ENCODE results near the gene HEPACAM.

Gene HEPACAM

DNA sequence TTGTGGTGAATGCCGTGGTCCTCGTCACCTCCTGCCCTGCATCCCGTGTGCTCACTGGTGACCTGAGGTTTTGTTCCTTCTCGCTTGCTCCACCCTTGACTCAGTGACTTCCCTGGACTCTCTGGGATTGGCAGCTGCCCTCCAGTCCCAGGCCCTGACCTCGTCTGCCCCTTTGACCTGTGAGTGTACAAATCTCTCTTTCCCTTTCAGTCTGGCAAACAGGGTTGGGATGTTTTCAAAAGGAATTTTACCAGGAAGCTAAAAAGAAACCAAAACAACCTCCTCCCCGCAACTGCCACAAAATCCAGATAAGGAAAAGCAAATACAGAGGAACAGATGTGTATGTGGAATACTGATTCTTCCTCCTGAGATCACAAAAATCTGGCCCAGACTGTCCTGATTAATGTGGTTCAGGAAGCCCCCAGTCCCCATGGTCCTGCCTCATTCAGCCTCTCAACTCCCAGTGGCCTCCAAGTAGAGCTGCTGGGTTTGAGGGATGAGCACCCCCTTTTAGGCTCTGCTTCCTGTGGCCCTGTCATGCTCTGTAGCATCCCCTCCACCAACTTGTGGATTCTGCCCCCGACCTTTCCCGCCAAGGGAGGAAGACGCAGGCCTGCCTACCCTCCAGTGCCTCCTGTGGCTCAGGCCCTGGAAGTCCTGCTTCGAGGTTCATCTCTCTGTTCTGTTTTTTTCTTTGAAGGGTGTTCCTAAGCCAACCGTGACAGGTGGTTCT, 53.3 kb downstream of the HEPACAM start:
- DNase-seq = no peak

DNA sequence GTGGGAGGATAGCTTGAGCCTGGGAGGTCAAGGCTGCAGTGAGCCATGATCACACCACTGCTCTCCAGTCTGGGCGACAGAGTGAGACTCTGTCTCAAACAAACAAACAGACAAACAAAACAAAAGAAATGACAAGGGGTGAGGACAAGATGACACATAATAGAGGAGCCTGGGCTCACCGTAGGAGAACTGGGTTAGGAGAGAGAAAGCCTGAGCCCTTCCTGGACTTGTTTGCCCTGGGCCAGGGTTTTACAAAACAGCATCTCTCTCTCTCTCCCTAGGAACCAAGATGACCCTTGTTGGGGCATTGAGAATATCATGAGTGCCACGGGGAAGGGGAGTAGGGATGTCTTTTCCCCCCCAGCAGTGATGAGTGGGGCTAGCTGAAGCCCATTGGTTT, 54.9 kb downstream of the HEPACAM start:
- DNase-seq = no peak

DNA sequence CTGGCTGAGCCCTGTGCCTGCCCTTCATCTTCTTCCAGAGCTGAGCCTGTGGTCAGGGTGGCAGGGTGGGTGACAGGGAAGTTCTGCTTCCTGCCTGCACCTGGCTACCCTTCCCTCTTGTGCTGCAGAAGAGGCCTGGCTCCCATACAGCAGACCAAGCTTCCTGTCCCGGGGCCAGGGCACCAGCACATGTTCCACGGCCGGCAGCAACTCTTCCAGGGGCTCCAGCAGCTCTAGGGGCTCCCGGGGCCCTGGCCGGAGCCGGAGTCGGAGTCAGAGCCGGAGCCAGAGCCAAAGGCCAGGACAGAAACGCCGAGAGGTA, 55.6 kb downstream of the HEPACAM start:
- DNase-seq = no peak

DNA sequence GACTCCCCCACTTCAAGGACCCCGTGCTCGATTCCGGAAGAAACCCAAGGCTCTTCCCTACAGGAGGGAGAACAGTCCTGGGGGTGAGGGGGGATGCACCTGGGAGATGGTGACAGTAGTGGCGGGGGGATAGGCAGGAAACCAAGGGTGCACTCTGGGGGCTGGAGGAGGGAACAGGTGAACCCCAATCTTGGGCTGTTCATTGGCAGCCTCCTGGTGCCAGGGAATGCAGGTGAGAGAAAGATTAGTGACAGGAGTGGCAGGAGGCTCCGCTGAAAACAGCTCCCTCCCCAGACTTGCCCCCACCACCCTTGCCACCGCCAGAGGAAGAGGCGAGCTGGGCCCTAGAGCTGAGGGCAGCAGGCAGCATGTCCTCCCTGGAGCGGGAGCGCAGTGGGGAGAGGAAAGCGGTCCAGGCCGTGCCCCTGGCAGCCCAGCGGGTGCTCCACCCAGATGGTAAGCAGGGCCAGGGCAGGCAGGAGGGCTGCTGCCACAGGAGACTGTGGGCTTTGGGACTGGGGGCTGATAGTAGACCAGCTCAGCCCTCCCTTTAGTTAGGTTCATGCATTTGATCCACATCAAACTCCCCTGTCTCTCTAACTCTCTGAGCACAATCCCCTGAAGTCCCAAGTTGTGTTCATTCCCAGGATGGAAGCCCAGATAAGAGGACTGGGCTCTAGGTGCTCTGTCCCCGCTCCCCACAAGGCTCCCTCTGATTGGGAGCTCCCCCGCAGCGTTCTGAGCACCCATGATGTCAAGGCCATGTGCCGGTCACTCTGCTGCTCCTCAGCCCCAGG, 56.2 kb downstream of the HEPACAM start:
- DNase-seq = no peak

DNA sequence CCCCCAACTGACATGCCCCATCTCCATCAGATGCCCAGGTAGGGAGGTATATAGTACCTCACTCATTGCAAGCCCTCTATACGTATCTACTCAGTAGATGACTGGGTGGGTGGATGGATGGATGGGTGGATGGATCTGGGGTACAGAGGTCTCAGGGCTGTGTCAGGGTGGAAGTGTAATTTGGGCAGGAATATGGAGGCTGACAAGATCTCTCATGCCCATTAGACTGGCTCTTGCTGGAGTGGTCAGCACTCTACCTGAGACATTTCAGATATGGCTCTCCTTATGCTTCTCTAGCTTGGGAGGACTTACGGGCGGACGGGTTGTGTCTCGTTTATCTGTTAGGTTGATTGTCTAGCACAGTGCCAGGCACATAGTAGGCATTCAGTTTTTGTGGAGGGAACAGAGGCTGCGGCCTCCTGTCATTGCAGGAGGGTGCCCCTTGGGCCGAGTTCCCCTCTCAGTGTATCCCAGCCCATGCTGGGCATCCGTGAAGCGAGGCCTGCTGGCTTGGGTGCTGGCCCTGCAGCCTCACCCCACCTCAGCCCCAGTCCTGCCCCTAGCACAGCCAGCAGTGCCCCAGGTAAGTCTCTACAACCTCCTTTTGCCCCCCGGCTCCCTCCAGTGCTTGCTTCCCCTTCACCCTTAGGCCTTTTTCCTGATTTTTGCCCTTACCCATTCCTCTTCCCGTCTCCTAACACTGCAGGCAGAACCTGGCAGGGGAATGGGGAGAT, 56.9 kb downstream of the HEPACAM start:
- no peak for DNase-seq

DNA sequence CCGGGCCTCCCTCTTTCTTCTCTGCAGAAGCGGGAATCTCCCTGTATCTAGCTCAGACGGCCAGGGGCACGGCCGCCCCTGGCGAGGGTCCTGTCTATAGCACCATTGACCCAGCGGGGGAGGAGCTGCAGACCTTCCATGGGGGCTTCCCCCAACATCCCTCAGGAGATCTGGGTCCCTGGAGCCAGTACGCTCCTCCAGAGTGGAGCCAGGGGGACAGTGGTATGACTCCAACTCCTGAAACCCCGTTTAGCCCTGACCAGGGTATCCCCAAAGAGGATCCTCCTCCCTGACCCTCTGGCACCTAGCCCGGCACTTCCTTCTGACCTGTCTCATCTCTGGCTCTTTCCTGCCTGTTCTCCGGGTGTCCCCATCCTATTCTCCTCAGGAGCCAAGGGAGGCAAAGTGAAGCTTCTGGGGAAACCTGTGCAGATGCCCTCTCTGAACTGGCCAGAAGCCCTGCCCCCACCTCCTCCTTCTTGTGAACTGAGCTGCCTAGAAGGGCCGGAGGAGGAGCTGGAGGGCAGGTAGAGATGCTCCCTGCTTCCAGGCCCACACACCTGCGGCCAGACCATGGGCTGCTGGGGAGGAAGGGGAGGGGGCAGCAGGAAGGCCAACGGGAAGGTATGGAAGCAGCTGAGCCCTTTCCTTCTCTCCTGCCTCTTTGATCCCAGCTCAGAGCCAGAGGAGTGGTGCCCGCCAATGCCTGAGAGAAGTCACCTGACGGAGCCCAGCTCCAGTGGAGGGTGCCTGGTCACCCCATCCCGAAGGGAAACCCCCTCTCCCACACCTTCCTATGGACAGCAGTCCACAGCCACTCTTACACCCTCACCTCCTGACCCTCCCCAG, 57.7 kb downstream of the HEPACAM start:
- no peak for DNase-seq

DNA sequence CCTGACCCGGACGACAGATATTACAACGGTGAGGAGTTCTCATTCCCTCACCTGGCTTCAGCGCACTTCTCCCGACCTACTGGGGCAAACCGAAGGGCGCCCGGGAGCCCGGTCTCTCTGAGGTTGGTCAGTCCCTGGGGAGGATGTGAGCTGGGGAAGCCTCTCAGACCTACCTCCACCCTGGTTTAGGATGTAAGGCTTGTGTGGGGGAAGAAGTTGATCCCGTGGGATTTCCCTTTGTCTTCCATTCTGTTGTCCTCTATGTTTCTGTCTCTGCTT, 58.3 kb downstream of the HEPACAM start:
- no peak for DNase-seq

DNA sequence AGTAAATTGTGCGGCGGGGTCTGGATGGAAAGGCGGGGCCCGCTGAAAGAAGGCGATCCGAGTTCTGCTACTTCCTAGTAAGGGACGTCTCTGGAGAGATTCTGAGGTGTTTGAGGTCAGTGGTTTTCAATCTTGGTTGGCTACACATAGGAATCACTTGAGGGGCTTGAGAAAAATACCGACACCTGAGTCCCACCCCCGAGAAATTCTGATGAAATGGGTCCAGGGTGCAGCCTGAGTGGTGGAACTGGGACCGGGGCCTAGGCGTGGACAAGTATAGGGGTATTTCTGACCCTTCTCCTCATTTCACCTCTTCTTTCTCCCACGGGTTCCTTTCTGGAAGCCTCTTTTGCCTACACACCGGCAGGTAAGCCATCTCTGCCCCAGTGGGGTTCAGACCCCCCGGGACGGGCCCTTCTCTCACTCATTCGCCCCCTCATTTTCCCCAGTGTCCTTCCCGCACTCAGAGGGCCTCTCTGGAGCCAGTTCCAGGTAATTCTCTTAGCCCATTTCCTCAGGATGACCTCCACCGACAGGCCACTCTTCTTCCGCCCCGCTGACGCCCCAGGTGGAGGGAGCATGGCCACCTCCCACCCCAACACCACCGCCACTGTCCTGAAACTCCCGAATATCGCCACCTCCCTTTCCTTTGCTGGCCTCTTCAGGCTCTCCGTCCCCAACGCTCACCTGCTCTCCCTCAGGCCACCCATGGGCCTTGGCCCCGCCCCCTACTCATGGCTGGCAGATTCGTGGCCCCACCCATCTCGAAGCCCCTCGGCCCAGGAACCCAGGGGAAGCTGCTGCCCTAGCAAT, 58.8 kb downstream of the HEPACAM start:
- no peak for DNase-seq

DNA sequence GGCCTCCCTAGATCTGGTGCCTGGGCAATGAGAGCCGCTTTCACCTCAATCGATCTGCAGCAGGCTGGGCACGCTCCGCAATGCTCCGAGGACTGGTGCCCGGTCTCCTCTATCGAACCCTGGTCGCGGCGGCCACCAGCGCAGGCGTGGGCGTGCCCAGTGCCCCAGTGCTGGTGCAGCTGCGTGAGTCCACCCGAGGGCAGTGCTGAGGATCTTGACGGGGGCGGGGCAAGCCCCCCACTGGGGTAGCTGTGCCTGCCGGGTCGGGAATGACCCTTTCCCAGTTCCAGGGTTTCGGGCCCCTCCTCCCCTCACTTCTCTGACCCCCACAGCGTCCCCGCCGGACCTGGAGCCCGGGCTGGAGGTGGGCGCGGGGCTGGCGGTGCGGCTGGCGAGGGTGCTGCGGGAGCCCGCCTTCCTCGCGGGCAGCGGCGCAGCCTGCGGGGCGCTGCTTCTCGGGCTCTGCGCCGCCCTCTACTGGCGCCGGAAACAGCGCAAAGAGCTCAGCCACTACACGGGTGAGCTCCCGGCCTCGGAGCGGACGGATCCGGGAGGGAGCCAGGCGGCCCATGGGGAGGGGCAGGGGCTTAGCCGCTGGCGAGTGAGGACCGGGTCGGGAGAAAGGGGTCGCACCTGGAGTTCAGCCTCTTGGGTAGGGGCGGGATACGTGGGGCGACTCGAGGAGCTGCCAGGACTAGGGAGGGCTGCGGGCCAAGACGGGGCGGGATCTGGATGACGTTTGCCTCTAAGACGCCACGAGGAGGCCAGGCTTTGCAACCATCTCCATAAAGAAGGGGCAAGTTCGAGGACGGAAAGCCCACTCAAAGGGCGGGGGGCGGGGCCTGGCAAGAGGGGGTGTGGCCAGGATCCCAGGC, 59.7 kb downstream of the HEPACAM start:
- DNase-seq = peak; percentile 95

DNA sequence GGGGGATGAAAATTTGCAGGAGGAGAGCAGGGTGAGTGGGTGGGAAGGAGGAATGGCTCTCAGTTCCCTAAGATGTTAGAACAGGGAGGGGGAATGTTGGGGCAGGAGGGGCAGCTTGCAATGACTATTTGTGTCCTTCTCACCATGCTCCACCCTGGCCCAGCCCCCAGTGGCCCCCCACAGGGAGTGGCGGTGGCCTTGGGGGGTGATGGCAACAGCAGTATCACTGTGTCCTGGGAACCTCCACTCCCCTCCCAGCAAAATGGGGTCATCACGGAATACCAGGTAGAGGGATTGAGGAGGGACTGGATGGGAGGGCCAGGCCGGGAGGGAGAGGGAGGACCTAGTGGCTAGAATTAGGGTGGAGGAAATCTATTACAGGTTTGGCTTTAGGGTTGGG, 60.4 kb downstream of the HEPACAM start:
- no peak for DNase-seq

DNA sequence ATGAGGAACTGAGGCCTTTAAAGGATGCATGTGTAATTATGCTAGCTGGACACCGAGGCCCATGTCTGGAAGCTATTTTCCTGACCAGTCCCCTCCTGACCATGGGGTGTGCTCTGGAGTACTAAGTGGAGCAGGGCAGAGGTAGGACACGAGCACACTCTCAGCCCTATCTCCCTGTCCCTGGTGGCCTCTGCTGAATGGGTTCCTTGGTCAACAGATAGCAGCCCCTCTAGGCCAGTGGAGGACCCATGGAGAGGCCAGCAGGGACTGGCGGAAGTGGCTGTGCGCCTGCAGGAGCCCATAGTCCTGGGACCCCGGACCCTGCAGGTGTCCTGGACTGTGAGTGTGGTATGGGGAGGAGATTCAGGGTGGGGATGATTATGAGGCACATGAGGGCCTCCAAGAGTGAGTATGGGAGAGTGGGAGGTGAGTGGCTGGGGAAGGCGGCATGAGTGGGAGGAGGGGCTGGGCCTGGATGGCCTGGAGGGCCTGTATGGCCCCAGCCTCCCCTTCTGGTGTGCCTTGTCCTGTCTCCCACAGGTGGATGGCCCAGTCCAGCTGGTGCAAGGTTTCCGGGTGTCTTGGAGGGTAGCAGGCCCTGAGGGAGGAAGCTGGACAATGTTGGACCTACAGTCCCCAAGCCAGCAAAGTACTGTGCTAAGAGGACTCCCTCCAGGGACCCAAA, 61.1 kb downstream of the HEPACAM start:
- DNase-seq = no peak

DNA sequence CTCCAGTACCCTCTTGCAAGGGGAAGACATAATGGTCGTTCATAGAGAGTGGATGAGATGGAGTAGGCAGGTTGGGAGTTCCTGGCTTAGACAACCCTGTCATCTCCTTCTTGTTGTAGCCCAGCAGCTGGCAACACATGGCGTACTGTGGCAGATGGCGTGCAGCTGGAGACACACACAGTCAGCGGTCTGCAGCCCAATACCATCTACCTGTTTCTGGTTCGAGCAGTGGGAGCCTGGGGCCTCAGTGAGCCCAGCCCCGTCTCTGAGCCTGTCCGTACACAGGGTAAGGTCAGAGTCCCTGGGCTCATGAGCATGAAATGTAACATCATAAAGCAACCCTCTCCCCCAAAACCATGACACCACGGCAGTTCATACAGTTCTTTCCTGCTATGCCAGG, 61.9 kb downstream of the HEPACAM start:
- DNase-seq = no peak

DNA sequence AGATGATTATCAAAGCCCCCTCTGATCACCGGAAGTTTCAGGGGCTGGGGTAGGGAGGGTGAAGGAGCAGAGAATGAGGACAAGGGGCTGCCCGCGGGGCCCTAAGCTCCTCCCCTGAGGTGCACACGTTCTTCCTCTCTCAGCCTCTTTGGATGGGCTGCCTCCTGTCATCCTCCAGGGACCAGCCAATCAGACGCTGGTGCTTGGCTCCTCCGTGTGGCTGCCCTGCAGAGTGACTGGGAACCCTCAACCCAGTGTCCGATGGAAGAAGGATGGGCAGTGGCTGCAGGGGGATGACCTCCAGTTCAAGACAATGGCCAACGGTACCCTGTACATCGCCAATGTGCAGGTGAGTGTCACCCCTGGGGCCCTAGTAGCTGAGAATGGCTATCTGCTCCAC, 63.1 kb downstream of the HEPACAM start:
- no peak for DNase-seq

DNA sequence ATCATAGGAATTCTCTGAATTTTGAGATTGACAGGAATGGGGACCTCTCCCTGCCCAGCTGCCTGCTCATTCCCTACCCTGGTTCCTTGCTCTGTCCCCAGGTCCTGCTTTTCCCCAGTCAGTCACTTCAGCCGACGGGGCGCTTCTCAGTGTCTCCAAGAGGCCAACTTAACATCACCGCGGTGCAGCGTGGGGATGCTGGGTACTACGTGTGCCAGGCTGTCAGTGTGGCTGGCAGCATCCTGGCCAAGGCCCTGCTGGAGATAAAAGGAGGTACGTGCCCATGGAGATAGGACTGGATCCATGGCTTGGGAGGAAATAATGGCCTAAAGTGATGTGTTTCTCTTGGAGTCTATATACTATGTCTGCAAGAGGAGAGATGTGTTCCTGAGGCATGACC, 63.6 kb downstream of the HEPACAM start:
- no peak for DNase-seq

DNA sequence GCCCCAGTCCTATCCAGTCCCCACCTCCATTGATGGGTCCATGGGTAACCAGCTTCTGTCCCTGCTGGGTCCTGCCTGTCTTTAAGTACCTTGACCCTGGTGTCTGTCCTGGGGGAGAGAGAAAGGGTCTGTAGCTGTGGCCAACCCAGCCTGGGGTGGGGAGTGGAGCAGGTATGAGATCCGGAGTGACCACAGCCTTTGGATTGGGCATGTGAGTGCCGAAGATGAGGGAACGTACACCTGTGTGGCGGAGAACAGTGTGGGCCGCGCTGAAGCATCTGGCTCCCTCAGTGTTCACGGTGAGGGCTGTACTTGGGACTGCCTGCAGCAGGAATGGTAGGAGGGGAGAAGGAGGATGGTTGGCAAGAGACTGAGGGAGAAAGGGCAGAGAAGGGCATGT, 65.4 kb downstream of the HEPACAM start:
- no peak for DNase-seq

DNA sequence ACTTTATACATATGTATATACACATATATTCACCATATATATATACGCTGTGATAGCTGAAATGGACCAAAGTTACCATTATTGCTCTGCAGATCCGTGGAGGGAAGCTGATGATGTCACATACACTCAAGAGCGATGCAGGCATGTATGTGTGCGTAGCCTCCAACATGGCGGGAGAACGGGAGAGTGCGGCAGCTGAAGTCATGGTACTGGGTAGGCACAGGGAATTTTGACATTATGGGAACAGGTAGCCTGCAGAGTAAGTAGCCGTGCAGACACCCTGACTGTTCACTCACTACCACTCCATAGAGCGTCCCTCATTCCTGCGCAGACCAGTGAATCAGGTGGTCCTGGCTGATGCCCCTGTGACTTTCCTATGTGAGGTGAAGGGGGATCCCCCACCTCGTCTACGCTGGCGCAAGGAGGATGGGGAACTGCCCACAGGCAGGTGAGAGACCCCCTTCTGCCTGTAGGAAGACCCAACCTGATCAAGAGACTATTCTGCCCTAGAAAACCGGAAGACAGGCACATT, 65.9 kb downstream of the HEPACAM start:
- no peak for DNase-seq

DNA sequence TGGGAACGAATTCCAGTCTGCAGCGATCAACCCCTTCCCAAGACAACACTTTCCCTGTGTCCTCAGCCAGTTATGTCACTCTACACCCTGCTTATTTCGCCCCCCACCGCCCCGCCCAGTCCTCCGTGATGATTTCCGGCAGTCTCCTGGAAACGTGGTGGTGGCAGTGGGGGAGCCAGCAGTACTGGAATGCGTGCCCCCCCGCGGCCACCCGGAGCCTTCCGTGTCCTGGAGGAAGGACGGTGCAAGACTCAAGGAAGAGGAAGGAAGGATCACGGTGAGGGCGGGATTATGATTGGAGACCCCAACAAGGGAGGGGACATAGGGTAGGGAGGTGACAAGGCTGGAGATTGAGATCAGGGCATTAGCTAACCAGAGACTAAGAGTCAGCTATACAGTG, 66.5 kb downstream of the HEPACAM start:
- DNase-seq = no peak

Measured in retina (tissue), 1 donor.